IMR-90 (cell line): Measurements from ENCODE around the gene ATXN1.
A peak's percentile ranks its signal among the peaks of the same experiment; 100 is the strongest.

Experiments used
- BHLHE40 ChIP-seq: fragments of 150-350 bp; IDR thresholded peaks from 2 replicates; pipeline ENCODE4 v1.6.1; 2016; ENCODE audit warnings: mild to moderate bottlenecking, low read depth, low read length
- CHD1 ChIP-seq: IDR thresholded peaks from 2 replicates; pipeline ENCODE4 v1.6.1; 2012; ENCODE audit warnings: low read depth, low read length, improper control_type of control experiment
- CTCF ChIP-seq: conservative IDR thresholded peaks from 2 replicates; pipeline ENCODE4 v1.5.1; 2012; ENCODE audit warnings: mild to moderate bottlenecking, low read depth, low read length, improper control_type of control experiment
- MXI1 ChIP-seq: IDR thresholded peaks from 2 replicates; pipeline ENCODE4 v1.6.1; 2012; ENCODE audit warnings: low read depth, mild to moderate bottlenecking, low read length, moderate library complexity, borderline replicate concordance
- NFE2L2 ChIP-seq: fragments of 150-350 bp; IDR thresholded peaks from 2 replicates; pipeline ENCODE4 v1.6.1; 2016; ENCODE audit warnings: low read depth, mild to moderate bottlenecking, low read length
- POLR2A ChIP-seq: IDR thresholded peaks from 2 replicates; pipeline ENCODE4 v1.6.1; 2012; ENCODE audit warnings: mild to moderate bottlenecking, low read depth, low read length
- SMC3 ChIP-seq: fragments of 150-350 bp; IDR thresholded peaks from 2 replicates; pipeline ENCODE4 v1.6.1; 2016; ENCODE audit warnings: low read depth, mild to moderate bottlenecking, antibody characterized with exemption, low read length, moderate library complexity

- TF ChIP-seq CTCF, result peak; percentile 41
- TF ChIP-seq MXI1, result no peak
- TF ChIP-seq NFE2L2, result no peak
- no peak for TF ChIP-seq POLR2A
- TF ChIP-seq CHD1, result no peak
- peak; percentile 70; the same call in 1 of the 2 replicates for TF ChIP-seq BHLHE40
- no peak for TF ChIP-seq SMC3
Observed at GRCh38 chr6:16712931-16713484, 48.3 kb downstream of the ATXN1 start.
